ENCODE data around the gene STXBP5. TPM values are rescaled to one million over a fixed set of nuclear protein-coding genes. Genes with fewer than 3 reads are reported as not detected.

The STXBP5 gene
- polyA plus RNA-seq, 1 of the 3 experiments (the other 2 are of a cell fraction): 9.9 TPM

- Histone ChIP-seq H3K79me2 (ENCODE audit: insufficient read depth) (no peaks in the 10 kb centered on the region), H3K27ac (ENCODE audit: low read depth in 2 of 2, low read length in 1 of 2) (no peak overlapping the region), H3K4me1 (ENCODE audit: control insufficient read depth in 1 of 2, insufficient read depth in 2 of 2, low read depth in 1 of 2, low read length in 1 of 2) (no peaks in the 10 kb centered on the region), H3K9me2 (no peaks in the 10 kb centered on the region), H3K36me3 (replicated peaks in 1 of 2; ENCODE audit: control insufficient read depth in 1 of 2, insufficient read depth in 2 of 2, low read length in 1 of 2) (no peaks in the 10 kb centered on the region), H3K4me3 (ENCODE audit: low read depth in 2 of 2, low read length in 1 of 2) (no peak overlapping the region), H3K27me3 (ENCODE audit: insufficient read depth) (no peaks in the 10 kb centered on the region), H3K9ac (no peak overlapping the region), H4K20me1 (ENCODE audit: insufficient read depth) (no peaks in the 10 kb centered on the region), H3K9me3 (no peaks in the 10 kb centered on the region), H3K4me2 (no peak overlapping the region), H2AFZ (ENCODE audit: low read depth) (no peak overlapping the region), H3F3A (replicated peaks; ENCODE audit: insufficient read depth) (no peaks in the 10 kb centered on the region)
- ChIA-PET POLR2A (no interaction called here), CTCF (no interaction called here)
- no peak for TF ChIP-seq JUND (IDR thresholded peaks at IDR 0.05)
- no peak for TF ChIP-seq IRF3 (IDR thresholded peaks at IDR 0.05; ENCODE audit: low read depth, low read length)
- TF ChIP-seq NRF1 (IDR thresholded peaks at IDR 0.05; ENCODE audit: low read depth, low read length): no peak
- no peak for TF ChIP-seq ZBTB33 (IDR thresholded peaks at IDR 0.05; ENCODE audit: borderline replicate concordance, low read depth)
- DNase-seq: no peak
- 51% methylated on average over 7 of the region's 7 CpGs for WGBS (ENCODE audit: low lambda C conversion rate)
These were observed 213.7 kb downstream of the STXBP5 start for GRCh38 chr6:147417954-147418353.

- DNase-seq: no peak
These were observed 214.3 kb downstream of the STXBP5 start for GRCh38 chr6:147418523-147418922.

More at GRCh38 chr6:147418523-147418922, 214.3 kb downstream of the STXBP5 start:
- Histone ChIP-seq H2AFZ (ENCODE audit: low read depth) (no peak overlapping the region), H3K36me3 (replicated peaks in 1 of 2; ENCODE audit: control insufficient read depth in 1 of 2, insufficient read depth in 2 of 2, low read length in 1 of 2) (no peaks in the 10 kb centered on the region), H3K4me3 (ENCODE audit: low read depth in 2 of 2, low read length in 1 of 2) (no peak overlapping the region), H3K27me3 (ENCODE audit: insufficient read depth) (no peaks in the 10 kb centered on the region), H3K79me2 (ENCODE audit: insufficient read depth) (no peaks in the 10 kb centered on the region), H3K9ac (no peak overlapping the region), H3F3A (replicated peaks; ENCODE audit: insufficient read depth) (no peaks in the 10 kb centered on the region), H3K9me2 (no peaks in the 10 kb centered on the region), H3K4me1 (ENCODE audit: control insufficient read depth in 1 of 2, insufficient read depth in 2 of 2, low read depth in 1 of 2, low read length in 1 of 2) (no peaks in the 10 kb centered on the region), H3K27ac (ENCODE audit: low read depth in 2 of 2, low read length in 1 of 2) (no peak overlapping the region), H3K4me2 (no peak overlapping the region), H3K9me3 (no peaks in the 10 kb centered on the region), H4K20me1 (ENCODE audit: insufficient read depth) (no peaks in the 10 kb centered on the region)
- ChIA-PET CTCF (no interaction called here), POLR2A (no interaction called here)
- TF ChIP-seq RCOR1 (IDR thresholded peaks at IDR 0.05; ENCODE audit: low read length) (no peak), MXI1 (IDR thresholded peaks at IDR 0.05; ENCODE audit: low read depth, low read length) (no peak), GATA2 (CRISPR knock-in tag; IDR thresholded peaks at IDR 0.05) (no peak), REST (IDR thresholded peaks at IDR 0.05; ENCODE audit: low read depth, low read length) (no peak), ELF1 (IDR thresholded peaks at IDR 0.05) (no peak), RAD21 (IDR thresholded peaks at IDR 0.05; ENCODE audit: low read length) (no peak)
- WGBS (ENCODE audit: low lambda C conversion rate): 39% methylated on average over 4 of the region's 4 CpGs

All from SK-N-SH (cell line).